ENCODE data around the gene IP6K2.

DNA sequence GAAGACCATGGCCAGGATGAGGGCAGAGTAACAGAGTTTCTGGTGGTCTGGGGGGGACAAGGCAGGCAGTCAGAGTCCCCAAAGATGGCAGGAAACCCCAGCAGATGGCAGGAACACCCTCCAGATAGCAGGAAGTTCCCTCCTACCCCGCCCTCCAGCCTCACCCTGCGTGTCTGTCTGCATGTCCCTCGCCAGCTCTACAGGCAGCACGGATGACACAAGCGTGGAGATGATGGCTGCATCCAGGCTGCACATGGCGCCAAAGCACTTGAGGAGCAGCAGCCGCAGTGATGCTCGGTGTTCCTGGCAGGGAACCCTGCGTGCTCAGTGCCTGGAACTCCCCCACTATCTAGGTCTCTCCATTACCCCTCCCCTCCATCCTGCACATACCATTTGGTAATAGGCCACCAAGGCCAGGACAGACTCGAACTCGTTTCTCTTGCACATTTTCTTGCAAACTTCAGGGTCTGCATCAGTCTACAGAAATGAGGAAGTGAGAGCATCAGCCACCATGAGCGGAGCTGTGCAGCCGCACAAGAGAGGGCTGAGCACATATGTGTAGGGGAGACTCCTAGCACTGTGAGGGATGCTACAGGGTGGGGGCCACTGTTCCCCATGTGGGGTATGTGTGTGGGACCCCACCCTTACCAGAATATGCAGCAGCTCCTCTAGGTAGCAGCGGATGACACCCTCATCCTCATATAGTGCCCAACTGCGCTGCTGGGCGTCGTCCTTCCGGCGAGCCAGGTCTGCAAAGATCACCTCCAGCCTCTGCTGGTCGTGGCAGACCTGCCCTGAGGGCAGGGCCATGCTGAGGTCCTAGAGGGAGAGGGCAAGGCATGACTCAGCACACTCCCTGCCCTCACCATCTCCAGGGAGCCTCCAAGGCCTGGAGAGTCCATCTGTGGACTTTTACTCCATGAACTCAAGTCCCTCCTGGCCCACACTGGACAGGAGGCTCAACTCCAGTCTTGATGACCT, 37.3 kb downstream of the IP6K2 start:
- TF ChIP-seq TAF1 (IDR thresholded peaks at IDR 0.05; ENCODE audit: borderline replicate concordance, insufficient read depth, low read length) (no peak), POLR2AphosphoS5 (IDR thresholded peaks at IDR 0.05; ENCODE audit: low read depth, low read length) (no peak), SIN3A (IDR thresholded peaks at IDR 0.05; ENCODE audit: borderline replicate concordance, insufficient read depth, low read length) (no peak), REST (IDR thresholded peaks at IDR 0.05; ENCODE audit: insufficient read depth in 1 of 2, low read depth in 2 of 2, low read length in 2 of 2) (no peak)

Measured in PFSK-1 (cell line).